GM10266 (cell line): Measurements from ENCODE around the gene LRRC23.

ENCODE experiments used
- DNase-seq: peaks from one replicate; pipeline ENCODE4 v3.0.0; 2012; ENCODE audit errors: extremely low spot score
- CTCF ChIP-seq: IDR thresholded peaks from 2 replicates; pipeline ENCODE4 v1.5.1; 2012; ENCODE audit warnings: mild to moderate bottlenecking, low read depth; ENCODE audit not compliant: control insufficient read depth, insufficient read depth; ENCODE audit errors: missing control alignments

Gene LRRC23

DNA sequence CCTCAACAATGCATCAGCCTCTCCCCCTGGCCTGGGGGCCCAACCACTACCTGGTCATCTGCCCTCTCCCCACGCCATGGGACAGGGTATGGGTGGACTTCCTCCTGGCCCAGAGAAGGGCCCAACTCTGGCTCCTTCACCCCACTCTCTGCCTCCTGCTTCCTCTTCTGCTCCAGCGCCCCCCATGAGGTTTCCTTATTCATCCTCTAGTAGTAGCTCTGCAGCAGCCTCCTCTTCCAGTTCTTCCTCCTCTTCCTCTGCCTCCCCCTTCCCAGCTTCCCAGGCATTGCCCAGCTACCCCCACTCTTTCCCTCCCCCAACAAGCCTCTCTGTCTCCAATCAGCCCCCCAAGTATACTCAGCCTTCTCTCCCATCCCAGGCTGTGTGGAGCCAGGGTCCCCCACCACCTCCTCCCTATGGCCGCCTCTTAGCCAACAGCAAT lies 31.6 kb downstream of the LRRC23 start:
- TF ChIP-seq CTCF = no peak
- DNase-seq = no peak

DNA sequence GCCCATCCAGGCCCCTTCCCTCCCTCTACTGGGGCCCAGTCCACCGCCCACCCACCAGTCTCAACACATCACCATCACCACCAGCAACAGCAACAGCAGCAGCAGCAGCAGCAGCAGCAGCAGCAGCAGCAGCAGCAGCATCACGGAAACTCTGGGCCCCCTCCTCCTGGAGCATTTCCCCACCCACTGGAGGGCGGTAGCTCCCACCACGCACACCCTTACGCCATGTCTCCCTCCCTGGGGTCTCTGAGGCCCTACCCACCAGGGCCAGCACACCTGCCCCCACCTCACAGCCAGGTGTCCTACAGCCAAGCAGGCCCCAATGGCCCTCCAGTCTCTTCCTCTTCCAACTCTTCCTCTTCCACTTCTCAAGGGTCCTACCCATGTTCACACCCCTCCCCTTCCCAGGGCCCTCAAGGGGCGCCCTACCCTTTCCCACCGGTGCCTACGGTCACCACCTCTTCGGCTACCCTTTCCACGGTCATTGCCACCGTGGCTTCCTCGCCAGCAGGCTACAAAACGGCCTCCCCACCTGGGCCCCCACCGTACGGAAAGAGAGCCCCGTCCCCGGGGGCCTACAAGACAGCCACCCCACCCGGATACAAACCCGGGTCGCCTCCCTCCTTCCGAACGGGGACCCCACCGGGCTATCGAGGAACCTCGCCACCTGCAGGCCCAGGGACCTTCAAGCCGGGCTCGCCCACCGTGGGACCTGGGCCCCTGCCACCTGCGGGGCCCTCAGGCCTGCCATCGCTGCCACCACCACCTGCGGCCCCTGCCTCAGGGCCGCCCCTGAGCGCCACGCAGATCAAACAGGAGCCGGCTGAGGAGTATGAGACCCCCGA lies 32.2 kb downstream of the LRRC23 start:
- peak; percentile 67 for DNase-seq
- TF ChIP-seq CTCF = no peak

- DNase-seq = peak; percentile 85
- peak; percentile 99 for TF ChIP-seq CTCF
Observed at GRCh38 chr12:6937481-6938352, 33.1 kb downstream of the LRRC23 start.

GRCh38 chr12:6938353-6939190 lies 34.0 kb downstream of the LRRC23 start:
- no peak for DNase-seq
- TF ChIP-seq CTCF = no peak

GRCh38 chr12:6939191-6939540 lies 34.5 kb downstream of the LRRC23 start:
- TF ChIP-seq CTCF = no peak
- DNase-seq = no peak

DNA sequence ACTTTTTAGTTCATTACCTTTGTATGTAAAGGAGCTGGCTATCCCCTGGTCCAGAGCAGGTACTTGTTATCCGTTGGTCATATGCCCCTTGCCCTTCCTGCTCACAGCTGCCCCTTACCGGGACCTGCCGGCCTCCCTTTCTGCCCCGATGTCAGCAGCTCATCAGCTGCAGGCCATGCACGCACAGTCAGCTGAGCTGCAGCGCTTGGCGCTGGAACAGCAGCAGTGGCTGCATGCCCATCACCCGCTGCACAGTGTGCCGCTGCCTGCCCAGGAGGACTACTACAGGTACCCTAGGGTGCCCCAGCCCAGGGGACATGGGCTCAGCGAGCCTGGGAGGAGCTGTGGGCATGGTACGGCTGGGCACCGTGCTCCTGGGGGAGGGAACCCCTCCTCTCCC lies 36.6 kb downstream of the LRRC23 start:
- TF ChIP-seq CTCF = no peak
- DNase-seq = no peak
